Measurements from ENCODE around the gene FBXO27. TPM values are rescaled to one million over a fixed set of nuclear protein-coding genes. Genes with fewer than 3 reads are reported as not detected.

The FBXO27 gene
- 2.8 and 3.4 TPM in 2 replicates for total RNA-seq

GRCh38 chr19:39032063-39032918 is at the start of gene FBXO27:
Gene FBXO27 (minus strand): TSS chr19:39032549. CDS start chr19:39032227, 322 bp downstream.

GRCh38 chr19:38975214-38975860 is 57.0 kb downstream of the FBXO27 start, which contains the start of gene FBXO17:
Gene FBXO17 (minus strand): TSS chr19:38975742. CDS start chr19:38950319, 25,423 bp downstream.

Other genes with a start within 250 kb of the FBXO27 start
- gene LGALS7B, start 243.3 kb downstream of the FBXO27 start, total RNA-seq = 0.97 TPM in 1 of 2 replicates, not detected in the other
- not detected in 2 replicates for gene LGALS4, start 219.6 kb downstream of the FBXO27 start, total RNA-seq
- 61.2 and 70.1 TPM in 2 replicates for gene ECH1, start 200.8 kb downstream of the FBXO27 start, total RNA-seq
- gene HNRNPL, start 182.6 kb downstream of the FBXO27 start, total RNA-seq = 232 and 246 TPM in 2 replicates
- gene RINL, start 154.3 kb downstream of the FBXO27 start, total RNA-seq = 1.9 and 2.6 TPM in 2 replicates
- gene SIRT2, start 132.9 kb downstream of the FBXO27 start, total RNA-seq = 64.1 and 65.9 TPM in 2 replicates
- 8.1 and 9.9 TPM in 2 replicates for gene NFKBIB, start 132.6 kb downstream of the FBXO27 start, total RNA-seq
- not detected in 2 replicates for gene CCER2, start 120.4 kb downstream of the FBXO27 start, total RNA-seq
- gene SARS2, start 101.8 kb downstream of the FBXO27 start, total RNA-seq = 26.0 and 35.8 TPM in 2 replicates
- 15.7 and 18.1 TPM in 2 replicates for gene MRPS12, start 101.6 kb downstream of the FBXO27 start, total RNA-seq
- 28.4 and 34.6 TPM in 2 replicates for gene FBXO17, start 56.8 kb downstream of the FBXO27 start, total RNA-seq
- 0.36 and 1.1 TPM in 2 replicates for gene ACP7, start 51.8 kb upstream of the FBXO27 start, total RNA-seq
- 8.1 and 14.9 TPM in 2 replicates for gene PAK4, start 93.2 kb upstream of the FBXO27 start, total RNA-seq
- gene NCCRP1, start 164.4 kb upstream of the FBXO27 start, total RNA-seq = not detected in 2 replicates
- gene SYCN, start 171.7 kb upstream of the FBXO27 start, total RNA-seq = not detected in 2 replicates
- gene IFNL3, start 212.5 kb upstream of the FBXO27 start, total RNA-seq = not detected in 2 replicates
- gene IFNL4, start 216.3 kb upstream of the FBXO27 start, total RNA-seq = not detected in 2 replicates
- gene IFNL2, start 235.8 kb upstream of the FBXO27 start, total RNA-seq = not detected in 2 replicates